T-cell (primary cell): ENCODE data around the gene ERCC4. TPM values are rescaled to one million over a fixed set of nuclear protein-coding genes. Genes with fewer than 3 reads are reported as not detected.
"Not testable (repeated sequence)": the region's sequence is repeated elsewhere in the genome, so short reads cannot be mapped to it uniquely, and the experiment has no call there.

Source experiments
- ATAC-seq, 4 experiments: fragments of 200-7000 bp in 3 of 4; fragments of 150-1000 bp in 1 of 4; cut with Tn5 transposase; replicated peaks in 1 of 4; 1 replicate in 3 of 4; 2 replicates in 1 of 4; pipeline ENCODE4 v1.10.0; 2021; ENCODE audit warnings: moderate library complexity in 3 of 4, mild to moderate bottlenecking in 2 of 4, moderate number of reproducible peaks in 1 of 4
- CTCF ChIA-PET, 2 donors: fragments of 300-600 bp; sonication (Branson Sonifier 250); formaldehyde crosslinking; loops; one replicate each; lab custom pipeline; 2022; ENCODE audit warnings: antibody characterized with exemption in 2 of 2; lab: Charles Lee
- POLR2A ChIA-PET, 2 donors: fragments of 300-600 bp; sonication (Branson Sonifier 250); formaldehyde crosslinking; loops; one replicate each; lab custom pipeline; 2022; ENCODE audit warnings: antibody characterized with exemption in 2 of 2; lab: Charles Lee
- DNase-seq, 35 experiments: peaks; one replicate each; pipeline versions ENCODE4 v3.0.0 to v3.0.0-alpha.2; 2013 to 2023
- H3K27ac ChIP-seq: one replicate; pipeline ENCODE4 v1.5.1; 2013; ENCODE audit warnings: low read length
- H3K27me3 ChIP-seq, 2 experiments: replicated peaks in 1 of 2; 1 replicate in 1 of 2; 2 replicates in 1 of 2; pipeline versions ENCODE4 v1.6.1 to v1.7.0; 2013; ENCODE audit warnings: low read length in 1 of 2, mixed read lengths in 1 of 2; ENCODE audit not compliant: control insufficient read depth in 2 of 2, insufficient read depth in 2 of 2; ENCODE audit errors: extremely low read depth in 1 of 2
- H3K36me3 ChIP-seq, 2 donors: 1 replicate in 1 of 2; 2 replicates in 1 of 2; pipeline versions ENCODE4 v1.6.1 to v1.7.0; 2013; ENCODE audit warnings: low read length in 1 of 2; ENCODE audit not compliant: control insufficient read depth in 2 of 2, insufficient read depth in 1 of 2; ENCODE audit errors: extremely low read depth in 1 of 2
- H3K4me1 ChIP-seq, 2 experiments: 1 replicate in 1 of 2; 2 replicates in 1 of 2; pipeline versions ENCODE4 v1.6.1 to v1.7.0; 2013; ENCODE audit warnings: low read length in 2 of 2, mixed read lengths in 1 of 2; ENCODE audit not compliant: insufficient read depth in 2 of 2, control insufficient read depth in 1 of 2; ENCODE audit errors: extremely low read depth in 1 of 2
- H3K4me3 ChIP-seq, 2 donors: 1 replicate in 1 of 2; 2 replicates in 1 of 2; pipeline versions ENCODE4 v1.5.1 to v1.7.0; 2013; ENCODE audit warnings: mild to moderate bottlenecking in 2 of 2, low read length in 1 of 2, moderate library complexity in 1 of 2; ENCODE audit not compliant: control insufficient read depth in 1 of 2; ENCODE audit errors: extremely low read depth in 1 of 2
- H3K9me3 ChIP-seq: 2 replicates; pipeline ENCODE4 v1.7.0; 2013
- H3K27ac Mint-ChIP-seq, 2 donors: one replicate each; pipeline ENCODE4 v1.8.0; 2020 to 2021; ENCODE audit warnings: mild to moderate bottlenecking in 2 of 2, mixed read lengths in 2 of 2
- H3K27me3 Mint-ChIP-seq, 2 donors: one replicate each; pipeline ENCODE4 v1.8.0; 2021 to 2022; ENCODE audit warnings: mixed read lengths in 2 of 2
- H3K36me3 Mint-ChIP-seq: one replicate; pipeline ENCODE4 v1.8.0; 2021; ENCODE audit warnings: mixed read lengths
- H3K4me1 Mint-ChIP-seq, 3 donors: one replicate each; pipeline ENCODE4 v1.8.0; 2020 to 2022; ENCODE audit warnings: mixed read lengths in 3 of 3, mild to moderate bottlenecking in 1 of 3
- H3K4me3 Mint-ChIP-seq, 3 donors: one replicate each; pipeline ENCODE4 v1.8.0; 2020 to 2022; ENCODE audit warnings: mild to moderate bottlenecking in 3 of 3, mixed read lengths in 3 of 3, moderate library complexity in 3 of 3
- H3K9me3 Mint-ChIP-seq, 3 donors: one replicate each; pipeline ENCODE4 v1.8.0; 2020 to 2022; ENCODE audit warnings: mixed read lengths in 3 of 3
- WGBS: methylation state at CpG from one replicate; pipeline ENCODE4 v1.1.5; 2013; ENCODE audit warnings: missing lambda C conversion rate; ENCODE audit not compliant: insufficient coverage; 5-methylcytosine and 5-hydroxymethylcytosine counted together
- total RNA-seq, 35 experiments: library from RNA in 6 of 35; stranded (reverse) in 6 of 35; fragments of 120-200 nt in 1 of 35; gene quantifications; one replicate each; pipeline versions ENCODE4 v1.2.1 to v1.2.4 and lab custom pipeline; 2013 to 2026

The ERCC4 gene
- total RNA-seq, 5 donors from 2014 or later (not counting 1 experiment from before 2014, with no cell fraction given): 11.6 to 13.7 (median 13.3) TPM

DNA sequence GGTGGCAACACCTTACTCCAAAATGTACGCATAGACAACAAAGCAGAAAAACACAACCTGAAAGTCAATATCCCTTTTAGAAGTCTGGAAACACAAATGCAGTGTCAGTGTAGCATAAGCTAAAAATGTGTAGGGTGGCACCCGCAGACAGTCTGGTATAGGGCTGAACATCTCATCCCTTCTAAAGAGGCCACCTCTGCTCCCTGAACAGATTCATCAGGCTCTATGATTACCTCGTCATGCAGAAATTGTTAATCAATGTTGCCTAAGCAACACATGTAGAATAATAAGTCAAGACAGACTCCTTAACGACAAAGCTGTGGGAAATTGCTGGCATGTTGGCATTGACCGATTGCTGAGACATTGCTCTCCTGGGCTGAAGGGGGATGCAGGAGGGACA, 33.3 kb upstream of the ERCC4 start:
- Mint-ChIP-seq H3K9me3 (peaks cover 0 to 7% (median 3%) of the 10 kb centered on the region in 3 donors), H3K27me3 (peaks cover 10 to 23% of the 10 kb centered on the region in 2 donors), H3K4me1 (no peaks in the 10 kb centered on the region), H3K36me3 (no peaks in the 10 kb centered on the region), H3K4me3 (no peak overlapping the region), H3K27ac (no peak overlapping the region)
- Histone ChIP-seq H3K27ac (no peak overlapping the region), H3K9me3 (no peaks in the 10 kb centered on the region), H3K4me1 (no peaks in the 10 kb centered on the region), H3K4me3 (no peak overlapping the region), H3K27me3 (peaks cover 0 to 6% of the 10 kb centered on the region in 2 experiments), H3K36me3 (no peaks in the 10 kb centered on the region)
- POLR2A ChIA-PET: no interaction called here
- DNase-seq (no peak), ATAC-seq (no peak)
- CTCF ChIA-PET: no interaction called here
- 84% methylated on average over 3 of the region's 5 CpGs for WGBS

DNA sequence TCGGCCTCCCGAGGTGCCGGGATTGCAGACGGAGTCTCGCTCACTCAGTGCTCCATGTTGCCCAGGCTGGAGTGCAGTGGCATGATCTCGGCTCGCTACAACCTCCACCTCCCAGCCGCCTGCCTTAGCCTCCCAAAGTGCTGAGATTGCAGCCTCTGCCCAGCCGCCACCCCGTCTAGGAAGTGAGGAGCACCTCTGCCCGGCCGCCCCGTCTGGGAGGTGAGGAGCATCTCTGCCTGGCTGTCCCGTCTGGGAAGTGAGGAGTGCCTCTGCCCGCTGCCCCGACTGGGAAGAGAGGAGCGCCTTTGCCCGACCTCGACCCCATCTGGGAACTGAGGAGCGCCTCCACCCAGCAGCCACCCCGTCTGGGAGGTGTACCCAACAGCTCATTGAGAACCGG, 30.6 kb upstream of the ERCC4 start:
- peaks cover 15 to 37% of the 10 kb centered on the region in 2 donors for H3K27me3 Mint-ChIP-seq
- H3K27ac ChIP-seq, H3K4me1 Mint-ChIP-seq, H3K27ac Mint-ChIP-seq, H3K36me3 Mint-ChIP-seq, CTCF ChIA-PET, DNase-seq, H3K36me3 ChIP-seq, POLR2A ChIA-PET, H3K9me3 Mint-ChIP-seq, H3K9me3 ChIP-seq, H3K4me1 ChIP-seq, H3K4me3 Mint-ChIP-seq, H3K4me3 ChIP-seq, ATAC-seq, H3K27me3 ChIP-seq: not testable (repeated sequence)
- 97% methylated on average over 6 of the region's 22 CpGs for WGBS

DNA sequence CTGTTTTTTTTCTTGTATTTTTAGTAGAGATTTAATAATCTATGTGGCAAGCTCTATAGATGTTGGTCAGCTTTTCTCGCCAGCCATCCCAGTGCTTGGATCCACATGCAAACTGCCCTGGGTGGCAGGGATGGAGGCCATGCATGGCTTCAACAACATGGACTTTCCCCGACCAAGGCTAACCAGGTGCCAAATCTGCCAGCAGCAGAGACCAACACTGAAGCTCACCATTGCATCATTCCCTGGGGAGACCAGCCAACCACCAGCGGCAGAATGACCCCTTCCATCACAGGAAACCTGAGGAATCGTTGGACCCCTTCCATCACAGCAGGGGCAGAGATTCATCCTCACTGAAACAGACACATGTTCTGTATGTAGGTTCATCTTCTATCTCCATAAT, 27.7 kb upstream of the ERCC4 start:
- DNase-seq (no peak), ATAC-seq (no peak)
- no peak overlapping the region for H3K27ac ChIP-seq
- ChIA-PET CTCF (no interaction called here), POLR2A (no interaction called here)
- H3K4me1 ChIP-seq: no peaks in the 10 kb centered on the region
- 56% methylated on average over 4 of the region's 4 CpGs for WGBS
- peaks cover 0 to 9% of the 10 kb centered on the region in 2 experiments for H3K27me3 ChIP-seq
- H3K4me3 ChIP-seq: no peak overlapping the region
- no peaks in the 10 kb centered on the region for H3K9me3 ChIP-seq
- no peak overlapping the region for H3K4me3 Mint-ChIP-seq
- H3K27me3 Mint-ChIP-seq: peaks cover 8 to 34% of the 10 kb centered on the region in 2 donors
- H3K27ac Mint-ChIP-seq: no peak overlapping the region
- no peaks in the 10 kb centered on the region for H3K4me1 Mint-ChIP-seq
- no peaks in the 10 kb centered on the region for H3K36me3 Mint-ChIP-seq
- peaks cover 0 to 7% (median 7%) of the 10 kb centered on the region in 3 donors for H3K9me3 Mint-ChIP-seq
- no peaks in the 10 kb centered on the region for H3K36me3 ChIP-seq

DNA sequence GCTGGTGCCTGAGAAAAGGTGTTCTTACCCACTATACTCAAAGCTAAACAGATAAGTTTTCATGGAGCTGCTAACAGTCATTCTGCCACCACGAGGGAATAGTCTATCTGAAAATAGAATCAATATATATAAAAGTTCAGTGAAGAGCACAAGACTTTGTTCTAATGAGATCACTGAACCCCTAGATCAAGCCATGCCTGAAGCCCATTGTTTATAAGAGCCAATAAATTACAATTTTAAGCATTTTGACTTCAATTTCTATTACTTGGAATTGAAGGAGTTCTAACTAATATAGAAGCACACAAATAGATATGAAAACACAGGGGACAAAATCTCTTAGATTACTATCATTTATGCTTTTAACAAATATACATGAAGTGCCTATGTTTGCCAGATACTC, 24.4 kb upstream of the ERCC4 start:
- H3K27ac Mint-ChIP-seq: no peak overlapping the region
- no peaks in the 10 kb centered on the region for H3K36me3 Mint-ChIP-seq
- CTCF ChIA-PET: interaction anchor here in 1 of 2 donors (0.6 kb wide), 1 partner anchor 435 kb away, joined by 3 read pairs; no protein-coding TSS in a partner anchor
- H3K4me1 Mint-ChIP-seq: no peaks in the 10 kb centered on the region
- POLR2A ChIA-PET: no interaction called here
- H3K36me3 ChIP-seq: no peaks in the 10 kb centered on the region
- no peak overlapping the region for H3K4me3 ChIP-seq
- H3K27ac ChIP-seq: no peak overlapping the region
- peaks cover 0 to 6% of the 10 kb centered on the region in 2 experiments for H3K27me3 ChIP-seq
- peaks cover 8 to 40% of the 10 kb centered on the region in 2 donors for H3K27me3 Mint-ChIP-seq
- WGBS: no CpG with 5 or more reads among the region's 1 CpG
- no peak overlapping the region for H3K4me3 Mint-ChIP-seq
- peaks cover 0 to 4% (median 0%) of the 10 kb centered on the region in 3 donors for H3K9me3 Mint-ChIP-seq
- H3K4me1 ChIP-seq: no peaks in the 10 kb centered on the region
- ATAC-seq: no peak
- no peaks in the 10 kb centered on the region for H3K9me3 ChIP-seq
- DNase-seq: no peak

DNA sequence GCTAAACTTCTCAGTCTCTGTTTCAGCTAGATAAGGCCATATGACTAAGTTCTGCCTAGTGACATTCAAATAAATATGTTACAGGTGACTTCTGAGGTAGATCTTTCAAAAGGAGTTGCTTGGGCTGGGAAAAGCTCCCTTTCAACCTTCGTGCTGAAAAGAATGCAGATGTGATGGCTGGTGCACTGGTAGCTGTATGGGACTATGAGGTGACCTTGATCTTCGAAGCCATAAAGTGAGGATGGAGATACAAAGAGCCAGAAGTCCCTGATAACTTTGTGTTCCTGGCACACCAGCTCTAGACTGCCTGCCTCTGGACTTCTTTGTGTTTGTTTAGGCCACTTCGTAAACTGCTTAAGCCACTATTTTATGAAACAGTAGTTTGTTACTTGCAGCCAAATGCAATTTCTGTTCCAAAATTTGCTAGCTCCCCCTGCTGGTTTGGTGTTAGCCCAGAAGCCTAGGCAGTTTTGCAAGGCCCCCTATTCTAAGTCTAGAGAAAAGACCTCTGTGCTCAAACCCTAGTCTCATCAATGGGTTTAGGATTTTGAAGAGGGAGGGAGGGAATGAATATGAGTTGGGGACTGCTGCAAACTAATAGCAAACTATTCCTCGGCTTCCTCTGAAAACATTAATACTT, 23.3 kb upstream of the ERCC4 start:
- peaks cover 0 to 3% of the 10 kb centered on the region in 2 experiments for H3K27me3 ChIP-seq
- ChIA-PET POLR2A (no interaction called here), CTCF (no interaction called here)
- no peaks in the 10 kb centered on the region for H3K4me1 ChIP-seq
- H3K9me3 Mint-ChIP-seq: peaks cover 0 to 6% (median 4%) of the 10 kb centered on the region in 3 donors
- no peak overlapping the region for H3K27ac Mint-ChIP-seq
- no peak overlapping the region for H3K4me3 ChIP-seq
- H3K9me3 ChIP-seq: no peaks in the 10 kb centered on the region
- peaks cover 13 to 38% of the 10 kb centered on the region in 2 donors for H3K27me3 Mint-ChIP-seq
- ATAC-seq (no peak), DNase-seq (no peak)
- H3K4me3 Mint-ChIP-seq: no peak overlapping the region
- H3K4me1 Mint-ChIP-seq: no peaks in the 10 kb centered on the region
- no peak overlapping the region for H3K27ac ChIP-seq
- peaks cover under 1% of the 10 kb centered on the region for H3K36me3 Mint-ChIP-seq
- 52% methylated on average over 2 of the region's 4 CpGs for WGBS
- H3K36me3 ChIP-seq: no peaks in the 10 kb centered on the region

DNA sequence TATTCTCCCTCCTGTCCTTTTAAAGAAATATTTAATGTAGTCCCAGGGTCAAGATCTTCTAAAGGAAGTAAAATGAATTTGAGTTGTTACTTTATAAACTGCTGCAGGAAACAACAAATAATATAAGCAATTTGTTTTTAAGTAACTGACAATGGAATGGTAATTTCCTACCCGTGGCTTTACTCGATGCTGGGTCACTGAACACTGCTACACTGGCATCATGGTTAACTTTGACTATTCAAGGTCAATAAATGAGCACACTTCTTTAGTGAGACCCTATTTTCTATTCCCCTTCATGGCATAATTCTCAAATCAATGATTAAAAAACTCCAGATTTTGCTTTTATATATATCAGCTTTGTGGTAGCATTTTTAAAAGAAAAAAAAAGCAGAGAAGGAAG, 22.1 kb upstream of the ERCC4 start:
- H3K4me3 ChIP-seq: no peak overlapping the region
- Mint-ChIP-seq H3K36me3 (peaks cover 4% of the 10 kb centered on the region), H3K27ac (no peak overlapping the region), H3K27me3 (peaks cover 13 to 37% of the 10 kb centered on the region in 2 donors), H3K4me1 (no peaks in the 10 kb centered on the region), H3K4me3 (no peak overlapping the region), H3K9me3 (peaks cover 0 to 11% (median 4%) of the 10 kb centered on the region in 3 donors)
- no peaks in the 10 kb centered on the region for H3K27me3 ChIP-seq
- ATAC-seq (no peak), DNase-seq (no peak)
- no peak overlapping the region for H3K27ac ChIP-seq
- WGBS: 80% methylated on average over 1 of the region's 2 CpGs
- H3K4me1 ChIP-seq: no peaks in the 10 kb centered on the region
- no peaks in the 10 kb centered on the region for H3K36me3 ChIP-seq
- no peaks in the 10 kb centered on the region for H3K9me3 ChIP-seq
- ChIA-PET CTCF (interaction anchor here in 1 of 2 donors (0.6 kb wide), 1 partner anchor 674 kb away, joined by 4 read pairs; no protein-coding TSS in a partner anchor), POLR2A (no interaction called here)
